Activated CD8-positive, alpha-beta memory T cell treated with anti-CD3 and anti-CD28 coated beads for 24 hours (primary cell): ENCODE measurements around the gene VAV3.
A peak's percentile ranks its signal among the peaks of the same experiment; 100 is the strongest.
"Not testable (repeated sequence)": the region's sequence is repeated elsewhere in the genome, so short reads cannot be mapped to it uniquely, and the experiment has no call there.

ENCODE experiments used
- DNase-seq: peaks from one replicate; pipeline ENCODE4 v3.0.0-alpha.2; 2020

The VAV3 gene

GRCh38 chr1:107933736-107934135 lies 31.2 kb downstream of the VAV3 start:
- DNase-seq: no peak

- no peak for DNase-seq
Observed at GRCh38 chr1:107930292-107930691, 34.7 kb downstream of the VAV3 start.

DNA sequence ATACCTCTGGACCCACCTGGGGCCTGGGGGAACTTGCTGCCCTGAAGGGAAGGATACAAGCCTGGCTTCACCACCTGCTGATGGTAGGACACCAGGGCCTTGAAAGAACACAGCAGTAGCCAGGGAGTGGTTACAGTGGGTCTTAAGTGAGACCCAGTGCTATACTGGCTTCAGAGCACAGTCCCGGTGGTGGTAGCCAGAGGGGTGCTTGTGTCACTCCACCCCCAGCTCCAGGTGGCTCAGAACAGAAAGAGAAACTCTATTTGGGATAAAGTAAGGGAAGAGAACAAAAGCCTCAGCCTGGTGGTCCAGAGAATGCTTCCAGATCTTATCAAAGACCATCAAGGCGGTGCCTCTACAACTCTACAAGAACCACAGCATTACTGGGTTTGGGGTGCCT lies 37.2 kb downstream of the VAV3 start:
- DNase-seq: no peak

- no peak for DNase-seq
Observed at GRCh38 chr1:107926436-107927080, 38.4 kb downstream of the VAV3 start.

DNA sequence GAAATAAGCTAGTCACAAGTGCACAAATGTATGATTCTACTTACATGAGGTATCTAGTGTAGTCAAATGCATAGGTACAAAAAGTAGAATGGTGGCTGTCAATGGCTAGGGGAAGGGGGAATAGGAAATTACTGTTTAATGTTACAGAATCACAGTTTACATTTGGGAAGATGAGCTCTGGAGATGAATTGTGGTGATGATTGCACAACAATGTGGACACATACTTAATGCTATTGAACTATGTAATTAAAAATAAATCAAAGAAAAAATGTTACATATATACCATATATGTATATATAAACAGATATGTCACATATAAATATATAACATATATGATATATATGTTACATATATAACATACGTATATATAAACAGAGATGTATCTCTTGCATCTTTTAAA lies 39.4 kb downstream of the VAV3 start:
- DNase-seq: no peak

DNA sequence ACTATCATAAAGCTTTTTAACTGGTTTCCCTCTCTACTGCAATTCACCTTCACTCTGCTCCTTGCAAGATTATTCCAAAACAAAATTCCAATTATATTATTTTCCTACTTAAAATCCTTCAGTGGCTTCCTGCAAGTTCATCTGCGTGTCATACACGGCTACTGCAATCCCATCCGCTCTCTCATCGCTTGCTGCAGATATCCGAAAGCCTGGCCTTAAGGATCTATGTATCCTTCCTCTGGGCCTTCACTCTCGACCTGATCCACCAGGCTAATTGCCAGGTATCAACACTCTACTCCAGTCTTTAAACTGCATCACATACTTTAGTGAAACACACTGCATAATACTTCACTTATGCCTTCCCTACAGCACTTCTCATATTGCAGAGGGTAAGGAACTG lies 44.0 kb downstream of the VAV3 start:
- no peak for DNase-seq

GRCh38 chr1:107920561-107920960 lies 44.4 kb downstream of the VAV3 start:
- no peak for DNase-seq

DNA sequence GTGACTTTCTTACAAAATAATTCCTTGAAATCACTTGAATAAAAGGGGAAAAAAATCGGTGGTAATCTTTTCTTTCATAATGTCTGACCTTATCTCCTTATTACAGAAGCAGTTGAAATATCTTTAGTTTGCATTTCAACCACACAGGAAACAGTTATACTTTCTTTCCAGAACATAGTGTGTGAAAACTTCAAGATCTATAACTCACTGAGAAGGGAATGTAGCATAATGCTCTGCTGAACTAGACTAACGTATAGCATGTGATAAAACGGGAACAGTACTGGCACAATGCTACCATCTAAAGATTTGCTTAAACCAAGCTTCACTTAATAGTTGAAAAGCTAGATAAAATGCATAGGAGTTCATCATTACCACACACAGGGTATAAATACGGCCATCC lies 45.0 kb downstream of the VAV3 start:
- no peak for DNase-seq

- DNase-seq: no peak
Observed at GRCh38 chr1:107914119-107914765, 50.7 kb downstream of the VAV3 start.

- no peak for DNase-seq
Observed at GRCh38 chr1:107912656-107913055, 52.3 kb downstream of the VAV3 start.

- DNase-seq: no peak
Observed at GRCh38 chr1:107900090-107900945, 64.7 kb downstream of the VAV3 start.

DNA sequence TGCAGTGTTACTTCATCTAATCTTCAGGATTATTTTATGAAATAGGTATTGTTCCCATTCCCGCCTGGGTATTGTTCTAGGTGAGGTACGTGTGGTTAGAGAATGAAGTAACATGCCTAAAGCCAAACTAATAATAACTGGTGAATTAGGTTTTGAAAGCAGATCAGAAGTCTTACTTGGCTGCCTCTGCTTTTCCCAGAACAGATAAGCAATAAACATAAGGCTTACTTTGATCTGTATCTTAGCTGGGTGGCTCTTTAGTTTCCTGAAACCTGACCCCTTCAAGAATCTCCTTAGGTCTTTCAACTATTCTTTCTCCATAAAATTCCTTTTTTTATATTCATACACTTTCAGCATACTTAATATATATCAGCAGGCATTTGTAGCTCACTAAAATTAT lies 65.3 kb downstream of the VAV3 start:
- DNase-seq: no peak

GRCh38 chr1:107897438-107898345 lies 67.3 kb downstream of the VAV3 start:
- DNase-seq: peak; percentile 63

- no peak for DNase-seq
Observed at GRCh38 chr1:107896936-107897335, 68.0 kb downstream of the VAV3 start.

DNA sequence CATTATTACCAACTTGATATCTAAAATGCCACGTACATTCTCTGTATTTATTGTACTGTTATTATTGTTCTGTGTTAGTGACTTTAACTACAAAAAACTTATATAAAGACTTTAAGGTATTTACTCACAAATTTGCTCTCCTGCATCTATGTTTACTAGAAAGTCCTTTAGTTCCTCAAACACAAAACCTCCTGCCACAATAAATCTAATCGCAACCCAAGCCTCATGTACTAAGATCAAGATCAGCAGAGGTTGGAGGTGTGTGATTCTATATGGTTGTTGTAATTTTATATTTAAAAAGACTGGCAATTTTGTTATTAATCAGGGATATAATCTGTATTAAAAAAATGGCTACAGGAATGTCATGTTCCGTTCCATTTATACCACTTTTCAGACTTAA lies 68.6 kb downstream of the VAV3 start:
- no peak for DNase-seq

GRCh38 chr1:107895403-107896191 lies 69.4 kb downstream of the VAV3 start:
- no peak for DNase-seq

DNA sequence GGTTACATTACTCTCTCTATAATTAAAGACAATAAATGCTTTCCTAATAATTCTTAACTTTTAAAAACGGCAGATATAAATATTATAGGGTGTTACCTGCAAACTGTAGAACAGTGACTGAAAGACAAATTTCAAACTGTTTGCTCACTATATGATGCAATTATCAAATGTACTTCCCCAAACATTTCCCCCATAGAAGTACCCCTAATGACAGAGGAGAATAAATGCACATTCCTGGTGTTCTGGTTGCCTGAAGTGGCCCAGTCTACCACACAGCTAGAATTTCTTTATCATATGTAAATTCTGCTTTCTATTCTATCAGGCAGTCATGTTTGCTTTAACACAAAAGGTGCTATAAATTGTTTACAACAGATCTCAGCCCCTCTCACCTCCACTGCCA lies 70.4 kb downstream of the VAV3 start:
- DNase-seq: no peak

GRCh38 chr1:107893350-107893749 lies 71.6 kb downstream of the VAV3 start:
- not testable (repeated sequence) for DNase-seq

GRCh38 chr1:107889524-107889923 lies 75.5 kb downstream of the VAV3 start:
- DNase-seq: no peak

GRCh38 chr1:107883562-107883961 lies 81.4 kb downstream of the VAV3 start:
- DNase-seq: no peak

DNA sequence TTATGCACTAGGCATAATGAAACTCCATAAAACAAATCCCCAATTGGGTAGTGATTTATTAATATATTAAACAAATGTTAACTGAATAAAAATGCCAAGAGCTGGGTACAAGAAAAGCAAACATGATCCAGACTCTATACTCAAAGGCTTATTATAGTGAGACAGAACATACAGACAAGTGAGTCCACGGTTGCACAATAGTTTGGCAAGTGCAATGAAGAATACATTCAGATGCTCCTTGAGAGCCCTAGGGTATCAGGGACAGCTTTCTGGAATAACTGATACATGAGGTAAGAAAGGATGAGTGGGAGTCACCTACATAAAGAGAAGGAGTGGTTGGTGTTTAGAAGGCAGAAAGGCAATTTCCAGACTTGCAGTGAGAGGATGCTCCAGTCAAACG lies 85.1 kb downstream of the VAV3 start:
- DNase-seq: no peak

GRCh38 chr1:107879346-107879745 lies 85.6 kb downstream of the VAV3 start:
- no peak for DNase-seq
